Endothelial cell of umbilical vein (primary cell): ENCODE data around the gene CSHL1. TPM values are rescaled to one million over a fixed set of nuclear protein-coding genes. Genes with fewer than 3 reads are reported as not detected.

Source experiments
- BruUV-seq: library from RNA; stranded (reverse); fragments of 400-500 nt; replicated peaks from 2 replicates; lab custom pipeline; 2021; lab: Mats Ljungman, UMichigan
- CTCF ChIA-PET: fragments of 300-600, 350-600 bp; sonication (Branson Sonifier 250); formaldehyde crosslinking; loops from one replicate; lab custom pipeline; 2021; ENCODE audit warnings: antibody characterized with exemption, inconsistent platforms; lab: Charles Lee
- POLR2A ChIA-PET: fragments of 300-600, 350-600 bp; sonication (Branson Sonifier 250); formaldehyde crosslinking; loops from one replicate; lab custom pipeline; 2021; ENCODE audit warnings: antibody characterized with exemption, inconsistent platforms; lab: Charles Lee
- DNase-seq: peaks from one replicate; pipeline ENCODE4 v3.0.0-alpha.2; 2011; ENCODE audit warnings: low read depth, low spot score
- FAIRE-seq: peaks from 2 replicates; lab custom pipeline; 2011; peaks lifted over from hg19 to GRCh38; lab: Jason Lieb, UNC
- H2AFZ ChIP-seq: 2 replicates; pipeline ENCODE4 v1.6.0; 2012; ENCODE audit warnings: low read depth, low read length, control low read depth, inconsistent platforms
- H3K27ac ChIP-seq: 2 replicates; pipeline ENCODE4 v1.5.1; 2011; ENCODE audit warnings: low read depth, mild to moderate bottlenecking, control low read depth, low read length, moderate library complexity; ENCODE audit not compliant: insufficient read depth
- H3K27me3 ChIP-seq, 2 experiments: 2 replicates each; pipeline versions ENCODE4 v1.6.0 to v1.6.1; 2011; ENCODE audit warnings: low read length in 2 of 2, mixed read lengths in 1 of 2; ENCODE audit not compliant: control insufficient read depth in 2 of 2, insufficient read depth in 2 of 2
- H3K36me3 ChIP-seq, 2 experiments: 2 replicates in 1 of 2; 3 replicates in 1 of 2; pipeline ENCODE4 v1.5.1; 2011; ENCODE audit warnings: low read length in 2 of 2, mild to moderate bottlenecking in 1 of 2, moderate library complexity in 1 of 2; ENCODE audit not compliant: control insufficient read depth in 2 of 2, insufficient read depth in 2 of 2; ENCODE audit errors: extremely low read depth in 1 of 2
- H3K4me1 ChIP-seq: 3 replicates; pipeline ENCODE4 v1.5.1; 2011; ENCODE audit warnings: mild to moderate bottlenecking, low read length; ENCODE audit not compliant: control insufficient read depth, insufficient read depth; ENCODE audit errors: extremely low read depth
- H3K4me2 ChIP-seq: 2 replicates; pipeline ENCODE4 v1.6.1; 2011; ENCODE audit warnings: low read length, control low read depth, mixed read lengths; ENCODE audit not compliant: insufficient read depth
- H3K4me3 ChIP-seq, 3 experiments: fragments of 200-600 bp in 1 of 3; sonication (generic), shearing (Covaris generic) in 1 of 3; replicated peaks in 1 of 3; 2 replicates each; pipeline ENCODE4 v1.5.1; 2011 to 2016; ENCODE audit warnings: control low read depth in 3 of 3, low read length in 3 of 3, mild to moderate bottlenecking in 2 of 3, inconsistent platforms in 1 of 3, low read depth in 1 of 3, moderate library complexity in 1 of 3; ENCODE audit not compliant: insufficient read depth in 1 of 3
- H3K79me2 ChIP-seq: 2 replicates; pipeline ENCODE4 v1.6.0; 2012; ENCODE audit warnings: low read length, inconsistent platforms; ENCODE audit not compliant: control insufficient read depth, insufficient read depth
- H3K9ac ChIP-seq: replicated peaks from 2 replicates; pipeline ENCODE3; 2011; ENCODE audit warnings: low read length, control low read depth; ENCODE audit not compliant: insufficient read depth; ENCODE audit errors: extremely low read depth
- H3K9me1 ChIP-seq: replicated peaks from 3 replicates; pipeline ENCODE4 v1.6.0; 2011; ENCODE audit warnings: mild to moderate bottlenecking, low read length; ENCODE audit not compliant: control insufficient read depth, insufficient read depth; ENCODE audit errors: extremely low read depth
- H3K9me3 ChIP-seq: replicated peaks from 2 replicates; pipeline ENCODE4 v1.5.1; 2012; ENCODE audit warnings: low read length, inconsistent platforms; ENCODE audit not compliant: control insufficient read depth, insufficient read depth
- H4K20me1 ChIP-seq: replicated peaks from 2 replicates; pipeline ENCODE3; 2011; ENCODE audit warnings: mild to moderate bottlenecking, low read length; ENCODE audit not compliant: control insufficient read depth, insufficient read depth; ENCODE audit errors: extremely low read depth
- EZH2 ChIP-seq: IDR thresholded peaks from 2 replicates; pipeline ENCODE4 v1.6.1; 2012; ENCODE audit warnings: borderline replicate concordance, low read depth, mild to moderate bottlenecking, moderate library complexity, low read length, inconsistent platforms; ENCODE audit not compliant: severe bottlenecking
- FOS ChIP-seq: IDR thresholded peaks from 2 replicates; pipeline ENCODE4 v1.6.1; 2011; ENCODE audit warnings: mild to moderate bottlenecking, low read length, moderate library complexity, borderline replicate concordance; ENCODE audit not compliant: insufficient read depth
- GATA2 ChIP-seq: IDR thresholded peaks from 2 replicates; pipeline ENCODE4 v1.7.0; 2011; ENCODE audit warnings: low read depth, mild to moderate bottlenecking, moderate library complexity, mixed read lengths, low read length; ENCODE audit not compliant: insufficient read length, insufficient read depth
- JUN ChIP-seq: IDR thresholded peaks from 2 replicates; pipeline ENCODE4 v1.6.1; 2011; ENCODE audit warnings: borderline replicate concordance, low read depth; ENCODE audit not compliant: insufficient read length, insufficient read depth
- MYC ChIP-seq: IDR thresholded peaks from one replicate; pipeline ENCODE4 v1.6.1; 2011; ENCODE audit warnings: mild to moderate bottlenecking, low read depth, low read length
- POLR2A ChIP-seq: IDR thresholded peaks from 2 replicates; pipeline ENCODE4 v1.6.1; 2012; ENCODE audit warnings: low read depth, mild to moderate bottlenecking, control low read depth, low read length
- POLR2AphosphoS5 ChIP-seq: IDR thresholded peaks from 2 replicates; pipeline ENCODE4 v1.6.1; 2012; ENCODE audit warnings: low read depth, mild to moderate bottlenecking, control low read depth, low read length, moderate library complexity; ENCODE audit not compliant: insufficient read depth
- dilution Hi-C: fragments of 300-500 bp; cut with MboI; formaldehyde crosslinking; loops from one replicate; pipeline ENCODE4 v1.15.0; 2019; ENCODE audit warnings: low sequenced_read_pairs; ENCODE audit not compliant: extremely low pct_ligation_motif_present
- intact Hi-C: fragments of 100-400 bp; cut with micrococcal nuclease; formaldehyde crosslinking; loops from one replicate; pipeline ENCODE4 v1.10.0; 2022
- polyA plus RNA-seq, 4 experiments: library from polyadenylated mRNA; depleted of rRNA in 3 of 4; stranded (reverse) in 3 of 4; unstranded in 1 of 4; fragments of >200 nt; gene quantifications; 2 replicates each; pipeline versions ENCODE4 v1.2.1 to v1.2.3, GENCODE V29; 2011 to 2012; ENCODE audit warnings: missing spikeins in 1 of 4
- total RNA-seq: library from RNA; stranded (reverse); gene quantifications from 2 replicates; pipeline ENCODE4 v1.2.3, GENCODE V29; 2021
- TF ChIP-seq, protein P1 (sequence below), 2 donors: IDR thresholded peaks; 1 replicate in 1 of 2; 2 replicates in 1 of 2; pipeline ENCODE4 v1.5.1; 2011; ENCODE audit warnings: low read length in 2 of 2, mild to moderate bottlenecking in 2 of 2, moderate library complexity in 2 of 2, control low read depth in 1 of 2, inconsistent platforms in 1 of 2, low read depth in 1 of 2; ENCODE audit not compliant: insufficient read depth in 1 of 2; ENCODE audit errors: extremely low read depth in 1 of 2
- TF ChIP-seq, protein P2 (sequence below): IDR thresholded peaks from 2 replicates; pipeline ENCODE4 v1.6.1; 2011; ENCODE audit not compliant: insufficient read depth, insufficient read length

The CSHL1 gene
- total and polyA plus RNA-seq, 2 donors (not counting 3 experiments of a cell fraction or from before 2014, with no cell fraction given): not detected

DNA sequence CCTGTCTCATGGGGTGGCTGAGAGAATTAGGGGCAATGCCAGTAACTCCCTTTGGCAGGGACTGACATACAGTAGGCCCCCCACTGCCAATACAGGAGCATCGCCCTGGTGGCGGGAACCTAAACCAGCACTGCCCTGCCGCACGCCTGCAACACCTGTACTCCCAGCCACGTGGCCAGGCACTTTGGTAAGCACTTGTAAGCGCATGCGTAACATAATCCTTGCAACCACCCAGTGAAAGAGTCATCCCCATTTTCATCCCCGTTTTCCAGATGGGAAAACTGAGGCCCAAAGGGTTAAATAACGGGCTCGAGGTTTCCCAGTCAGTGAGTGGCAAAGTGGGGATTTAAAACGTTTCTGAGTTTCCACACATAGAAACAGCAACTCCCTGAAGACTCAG, 44.2 kb upstream of the CSHL1 start:
- dilution Hi-C loops (no loop called here), intact Hi-C loops (no loop called here)
- BruUV-seq: no TSS peak
- Histone ChIP-seq H3K4me1 (no peaks in the 10 kb centered on the region), H4K20me1 (no peaks in the 10 kb centered on the region), H3K4me3 (no peak overlapping the region), H3K9me1 (no peaks in the 10 kb centered on the region), H3K79me2 (no peaks in the 10 kb centered on the region), H3K27ac (no peak overlapping the region), H2AFZ (no peak overlapping the region), H3K9ac (no peak overlapping the region), H3K9me3 (no peaks in the 10 kb centered on the region), H3K4me2 (no peak overlapping the region), H3K36me3 (no peaks in the 10 kb centered on the region), H3K27me3 (no peaks in the 10 kb centered on the region)
- POLR2A ChIA-PET: no interaction called here
- TF ChIP-seq GATA2 (no peak), POLR2AphosphoS5 (no peak), JUN (no peak), MYC (no peak), FOS (no peak), POLR2A (no peak), EZH2 (no peak)
- TF ChIP-seq, protein P1, sequence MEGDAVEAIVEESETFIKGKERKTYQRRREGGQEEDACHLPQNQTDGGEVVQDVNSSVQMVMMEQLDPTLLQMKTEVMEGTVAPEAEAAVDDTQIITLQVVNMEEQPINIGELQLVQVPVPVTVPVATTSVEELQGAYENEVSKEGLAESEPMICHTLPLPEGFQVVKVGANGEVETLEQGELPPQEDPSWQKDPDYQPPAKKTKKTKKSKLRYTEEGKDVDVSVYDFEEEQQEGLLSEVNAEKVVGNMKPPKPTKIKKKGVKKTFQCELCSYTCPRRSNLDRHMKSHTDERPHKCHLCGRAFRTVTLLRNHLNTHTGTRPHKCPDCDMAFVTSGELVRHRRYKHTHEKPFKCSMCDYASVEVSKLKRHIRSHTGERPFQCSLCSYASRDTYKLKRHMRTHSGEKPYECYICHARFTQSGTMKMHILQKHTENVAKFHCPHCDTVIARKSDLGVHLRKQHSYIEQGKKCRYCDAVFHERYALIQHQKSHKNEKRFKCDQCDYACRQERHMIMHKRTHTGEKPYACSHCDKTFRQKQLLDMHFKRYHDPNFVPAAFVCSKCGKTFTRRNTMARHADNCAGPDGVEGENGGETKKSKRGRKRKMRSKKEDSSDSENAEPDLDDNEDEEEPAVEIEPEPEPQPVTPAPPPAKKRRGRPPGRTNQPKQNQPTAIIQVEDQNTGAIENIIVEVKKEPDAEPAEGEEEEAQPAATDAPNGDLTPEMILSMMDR (IDR thresholded peaks at IDR 0.05; ENCODE audit: extremely low read depth in 1 of 2, insufficient read depth in 1 of 2, low read depth in 1 of 2, low read length in 2 of 2): no peak
- TF ChIP-seq, protein P2, sequence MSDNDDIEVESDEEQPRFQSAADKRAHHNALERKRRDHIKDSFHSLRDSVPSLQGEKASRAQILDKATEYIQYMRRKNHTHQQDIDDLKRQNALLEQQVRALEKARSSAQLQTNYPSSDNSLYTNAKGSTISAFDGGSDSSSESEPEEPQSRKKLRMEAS: no peak
- CTCF ChIA-PET: interaction anchor here (1.3 to 7.0 kb wide), 7 partner anchors 9 to 178 kb away, joined by 3 to 50 read pairs (median 5); no protein-coding TSS in a partner anchor
- DNase-seq: no peak
- FAIRE-seq: no peak
